ENCODE measurements around the gene DUT. TPM values are rescaled to one million over a fixed set of nuclear protein-coding genes. Genes with fewer than 3 reads are reported as not detected.

The DUT gene
- total RNA-seq, 1 experiment from 2014 or later: 81.1 TPM

- Mint-ChIP-seq H3K27ac (ENCODE audit: low read depth, unreplicated experiment) (no peak overlapping the region), H3K4me3 (ENCODE audit: unreplicated experiment) (no peak overlapping the region), H3K36me3 (ENCODE audit: insufficient read depth, unreplicated experiment) (no peaks in the 10 kb centered on the region), H3K27me3 (ENCODE audit: insufficient read depth, unreplicated experiment) (no peaks in the 10 kb centered on the region), H3K4me1 (ENCODE audit: insufficient read depth, unreplicated experiment) (peaks cover 8% of the 10 kb centered on the region), H3K9me3 (ENCODE audit: unreplicated experiment) (peaks cover 8% of the 10 kb centered on the region)
- no TSS peak for BruUV-seq (replicated peaks)
- ChIA-PET POLR2A (interaction anchor here (0.7 to 1.2 kb wide), 2 partner anchors 313 to 440 kb away, joined by 3 read pairs; no protein-coding TSS in a partner anchor), CTCF (interaction anchor here (0.6 to 2.1 kb wide), 9 partner anchors 10 to 471 kb away, joined by 3 to 11 read pairs (median 4); partner anchors contain the start of gene FBN1)
- DNase-seq (ENCODE audit: unreplicated experiment): no peak
- intact Hi-C loops (cut with micrococcal nuclease): no loop called here
- no peak for TF ChIP-seq CTCF (IDR thresholded peaks at IDR 0.05; ENCODE audit: unreplicated experiment)
These were observed 30.5 kb downstream of the DUT start for GRCh38 chr15:48361685-48362084.

GRCh38 chr15:48363474-48363873, 32.2 kb downstream of the DUT start:
- TF ChIP-seq CTCF (IDR thresholded peaks at IDR 0.05; ENCODE audit: unreplicated experiment): no peak
- H3K36me3 Mint-ChIP-seq (ENCODE audit: insufficient read depth, unreplicated experiment): no peaks in the 10 kb centered on the region
- BruUV-seq (replicated peaks): no TSS peak
- intact Hi-C loops (cut with micrococcal nuclease): no loop called here
- no peak overlapping the region for H3K27ac Mint-ChIP-seq (ENCODE audit: low read depth, unreplicated experiment)
- ChIA-PET CTCF (interaction anchor here (0.6 to 1.5 kb wide), 3 partner anchors 189 to 490 kb away, joined by 3 to 4 read pairs (median 3); no protein-coding TSS in a partner anchor), POLR2A (interaction anchor here (0.5 kb wide), 1 partner anchor 696 kb away, joined by 3 read pairs; no protein-coding TSS in a partner anchor)
- H3K27me3 Mint-ChIP-seq (ENCODE audit: insufficient read depth, unreplicated experiment): no peaks in the 10 kb centered on the region
- H3K9me3 Mint-ChIP-seq (ENCODE audit: unreplicated experiment): peaks cover 8% of the 10 kb centered on the region
- peaks cover 11% of the 10 kb centered on the region for H3K4me1 Mint-ChIP-seq (ENCODE audit: insufficient read depth, unreplicated experiment)
- no peak overlapping the region for H3K4me3 Mint-ChIP-seq (ENCODE audit: unreplicated experiment)
- DNase-seq (ENCODE audit: unreplicated experiment): no peak

GRCh38 chr15:48365575-48365974, 34.3 kb downstream of the DUT start:
- TF ChIP-seq CTCF (IDR thresholded peaks at IDR 0.05; ENCODE audit: unreplicated experiment): no peak
- no peak overlapping the region for H3K4me3 Mint-ChIP-seq (ENCODE audit: unreplicated experiment)
- intact Hi-C loops (cut with micrococcal nuclease): no loop called here
- BruUV-seq (replicated peaks): no TSS peak
- ChIA-PET POLR2A (interaction anchor here (0.6 kb wide), 1 partner anchor 12 kb away, joined by 3 read pairs; no protein-coding TSS in a partner anchor), CTCF (no interaction called here)
- peaks cover 8% of the 10 kb centered on the region for H3K9me3 Mint-ChIP-seq (ENCODE audit: unreplicated experiment)
- H3K4me1 Mint-ChIP-seq (ENCODE audit: insufficient read depth, unreplicated experiment): peaks cover 6% of the 10 kb centered on the region
- no peaks in the 10 kb centered on the region for H3K27me3 Mint-ChIP-seq (ENCODE audit: insufficient read depth, unreplicated experiment)
- no peak overlapping the region for H3K27ac Mint-ChIP-seq (ENCODE audit: low read depth, unreplicated experiment)
- no peaks in the 10 kb centered on the region for H3K36me3 Mint-ChIP-seq (ENCODE audit: insufficient read depth, unreplicated experiment)
- DNase-seq (ENCODE audit: unreplicated experiment): no peak

GRCh38 chr15:48366584-48367312, 35.5 kb downstream of the DUT start:
- intact Hi-C loops (cut with micrococcal nuclease): no loop called here
- CTCF ChIA-PET: interaction anchor here (0.6 to 0.8 kb wide), 3 partner anchors 189 to 490 kb away, joined by 3 read pairs; no protein-coding TSS in a partner anchor
- no peak for TF ChIP-seq CTCF (IDR thresholded peaks at IDR 0.05; ENCODE audit: unreplicated experiment)
- H3K27ac Mint-ChIP-seq (ENCODE audit: low read depth, unreplicated experiment): no peak overlapping the region
- POLR2A ChIA-PET: interaction anchor here (0.6 kb wide), 1 partner anchor 272 kb away, joined by 3 read pairs; no protein-coding TSS in a partner anchor
- H3K9me3 Mint-ChIP-seq (ENCODE audit: unreplicated experiment): peaks cover 3% of the 10 kb centered on the region
- DNase-seq (ENCODE audit: unreplicated experiment): no peak
- no peaks in the 10 kb centered on the region for H3K27me3 Mint-ChIP-seq (ENCODE audit: insufficient read depth, unreplicated experiment)
- no TSS peak for BruUV-seq (replicated peaks)
- no peaks in the 10 kb centered on the region for H3K36me3 Mint-ChIP-seq (ENCODE audit: insufficient read depth, unreplicated experiment)
- H3K4me1 Mint-ChIP-seq (ENCODE audit: insufficient read depth, unreplicated experiment): peaks cover 6% of the 10 kb centered on the region
- H3K4me3 Mint-ChIP-seq (ENCODE audit: unreplicated experiment): no peak overlapping the region

Data from MCF 10A (cell line).